Activated T-helper 2 cell treated with anti-CD3 and anti-CD28 coated beads, Interferon-gamma antibody, Interleukin-2, Interleukin-4, amounts not matched to agents 10 μg/mL and 5 μg/mL and 100 μg/mL, durations not matched to agents 14 hours and 24 hours and 36 hours (primary cell): ENCODE data around the gene MOB1B. TPM values are rescaled to one million over a fixed set of nuclear protein-coding genes. Genes with fewer than 3 reads are reported as not detected.
"Not testable (repeated sequence)": the region's sequence is repeated elsewhere in the genome, so short reads cannot be mapped to it uniquely, and the experiment has no call there.

Experiments
- DNase-seq: peaks from one replicate; pipeline ENCODE4 v3.0.0; 2021; ENCODE audit warnings: low spot score
- H3K27ac Mint-ChIP-seq: one replicate; pipeline ENCODE4 v1.8.0; 2021; ENCODE audit warnings: mixed read lengths
- H3K27me3 Mint-ChIP-seq: one replicate; pipeline ENCODE4 v1.8.0; 2021; ENCODE audit warnings: low read depth, mixed read lengths
- H3K36me3 Mint-ChIP-seq: one replicate; pipeline ENCODE4 v1.8.0; 2021; ENCODE audit warnings: low read depth, mixed read lengths
- H3K4me1 Mint-ChIP-seq: one replicate; pipeline ENCODE4 v1.8.0; 2021; ENCODE audit warnings: low read depth, mixed read lengths
- H3K4me3 Mint-ChIP-seq: one replicate; pipeline ENCODE4 v1.8.0; 2021; ENCODE audit warnings: low read depth, mild to moderate bottlenecking, moderate library complexity, mixed read lengths
- H3K9me3 Mint-ChIP-seq: one replicate; pipeline ENCODE4 v1.8.0; 2021; ENCODE audit warnings: mixed read lengths
- intact Hi-C: fragments of 100-400 bp; cut with micrococcal nuclease; formaldehyde crosslinking; loops from one replicate; pipeline ENCODE4 v1.15.1; 2023
- total RNA-seq: library from RNA; stranded (reverse); gene quantifications from 2 replicates; pipeline ENCODE4 v1.2.3, GENCODE V29; 2022

The MOB1B gene
- total RNA-seq, 1 donor from 2014 or later: 27.0 TPM

- H3K27ac Mint-ChIP-seq: peak overlapping the region; percentile 82
- H3K27me3 Mint-ChIP-seq: no peaks in the 10 kb centered on the region
- H3K4me3 Mint-ChIP-seq: peak overlapping the region; percentile 58
- DNase-seq: no peak
- intact Hi-C loops: loop anchor here (1.0 to 10.0 kb wide), 4 partner anchors 13 to 389 kb away; partner anchors contain the start of genes DCK and UTP3
- H3K36me3 Mint-ChIP-seq: peaks cover 42% of the 10 kb centered on the region
- H3K4me1 Mint-ChIP-seq: peaks cover 68% of the 10 kb centered on the region
- H3K9me3 Mint-ChIP-seq: peaks cover 9% of the 10 kb centered on the region
Measured at GRCh38 chr4:71006203-71006907, 104.2 kb downstream of the MOB1B start.

GRCh38 chr4:71008196-71008595, 106.0 kb downstream of the MOB1B start:
- H3K27me3 Mint-ChIP-seq: no peaks in the 10 kb centered on the region
- H3K36me3 Mint-ChIP-seq: peaks cover 37% of the 10 kb centered on the region
- intact Hi-C loops: loop anchor here (5.0 to 10.0 kb wide), 2 partner anchors 273 to 391 kb away; no protein-coding TSS in a partner anchor
- peaks cover 53% of the 10 kb centered on the region for H3K4me1 Mint-ChIP-seq
- H3K4me3 Mint-ChIP-seq: no peak overlapping the region
- peaks cover 5% of the 10 kb centered on the region for H3K9me3 Mint-ChIP-seq
- DNase-seq: no peak
- H3K27ac Mint-ChIP-seq: no peak overlapping the region

- intact Hi-C loops: loop anchor here (1.0 to 10.0 kb wide), 3 partner anchors 274 to 408 kb away; no protein-coding TSS in a partner anchor
- DNase-seq: no peak
- Mint-ChIP-seq H3K36me3 (peaks cover 37% of the 10 kb centered on the region), H3K27me3 (no peaks in the 10 kb centered on the region), H3K9me3 (peaks cover 14% of the 10 kb centered on the region), H3K4me1 (peaks cover 45% of the 10 kb centered on the region), H3K27ac (peak overlapping the region; percentile 67), H3K4me3 (no peak overlapping the region)
Measured at GRCh38 chr4:71009086-71009485, 106.9 kb downstream of the MOB1B start.

- no peak overlapping the region for H3K4me3 Mint-ChIP-seq
- DNase-seq: no peak
- H3K27ac Mint-ChIP-seq: peak overlapping the region; percentile 67
- H3K4me1 Mint-ChIP-seq: peaks cover 36% of the 10 kb centered on the region
- H3K9me3 Mint-ChIP-seq: peaks cover 23% of the 10 kb centered on the region
- peaks cover 45% of the 10 kb centered on the region for H3K36me3 Mint-ChIP-seq
- H3K27me3 Mint-ChIP-seq: no peaks in the 10 kb centered on the region
- intact Hi-C loops: loop anchor here (1.0 to 10.0 kb wide), 3 partner anchors 275 to 409 kb away; no protein-coding TSS in a partner anchor
Measured at GRCh38 chr4:71009890-71010588, 107.9 kb downstream of the MOB1B start.

- Mint-ChIP-seq H3K27me3 (no peaks in the 10 kb centered on the region), H3K4me1 (peaks cover 31% of the 10 kb centered on the region), H3K9me3 (peaks cover 34% of the 10 kb centered on the region), H3K4me3 (no peak overlapping the region), H3K27ac (no peak overlapping the region), H3K36me3 (peaks cover 55% of the 10 kb centered on the region)
- no peak for DNase-seq
- intact Hi-C loops: no loop called here
Measured at GRCh38 chr4:71011451-71011850, 109.3 kb downstream of the MOB1B start.

GRCh38 chr4:71017391-71017790, 115.2 kb downstream of the MOB1B start:
- DNase-seq, H3K4me1 Mint-ChIP-seq, intact Hi-C loops, H3K27me3 Mint-ChIP-seq, H3K4me3 Mint-ChIP-seq, H3K27ac Mint-ChIP-seq: not testable (repeated sequence)
- Mint-ChIP-seq H3K36me3 (peaks cover 57% of the 10 kb centered on the region), H3K9me3 (peaks cover 34% of the 10 kb centered on the region)

GRCh38 chr4:71020611-71021010, 118.4 kb downstream of the MOB1B start:
- DNase-seq: no peak
- no peak overlapping the region for H3K4me3 Mint-ChIP-seq
- H3K9me3 Mint-ChIP-seq: peaks cover 5% of the 10 kb centered on the region
- intact Hi-C loops: no loop called here
- no peaks in the 10 kb centered on the region for H3K27me3 Mint-ChIP-seq
- H3K27ac Mint-ChIP-seq: no peak overlapping the region
- peaks cover 7% of the 10 kb centered on the region for H3K4me1 Mint-ChIP-seq
- H3K36me3 Mint-ChIP-seq: peaks cover 48% of the 10 kb centered on the region

- H3K4me1 Mint-ChIP-seq: peaks cover 7% of the 10 kb centered on the region
- no peak overlapping the region for H3K27ac Mint-ChIP-seq
- no peak for DNase-seq
- H3K4me3 Mint-ChIP-seq: no peak overlapping the region
- H3K36me3 Mint-ChIP-seq: peaks cover 56% of the 10 kb centered on the region
- intact Hi-C loops: no loop called here
- no peaks in the 10 kb centered on the region for H3K9me3 Mint-ChIP-seq
- H3K27me3 Mint-ChIP-seq: no peaks in the 10 kb centered on the region
Measured at GRCh38 chr4:71025654-71026053, 123.5 kb downstream of the MOB1B start.

- H3K4me3 Mint-ChIP-seq: no peak overlapping the region
- H3K9me3 Mint-ChIP-seq: no peaks in the 10 kb centered on the region
- DNase-seq: no peak
- H3K36me3 Mint-ChIP-seq: peaks cover 56% of the 10 kb centered on the region
- peaks cover 7% of the 10 kb centered on the region for H3K4me1 Mint-ChIP-seq
- intact Hi-C loops: no loop called here
- no peak overlapping the region for H3K27ac Mint-ChIP-seq
- H3K27me3 Mint-ChIP-seq: no peaks in the 10 kb centered on the region
Measured at GRCh38 chr4:71026086-71026485, 123.9 kb downstream of the MOB1B start.

GRCh38 chr4:71027611-71028010, 125.4 kb downstream of the MOB1B start:
- Mint-ChIP-seq H3K27ac (no peak overlapping the region), H3K4me1 (peaks cover 7% of the 10 kb centered on the region), H3K36me3 (peaks cover 50% of the 10 kb centered on the region), H3K9me3 (no peaks in the 10 kb centered on the region), H3K4me3 (no peak overlapping the region), H3K27me3 (no peaks in the 10 kb centered on the region)
- intact Hi-C loops: no loop called here
- DNase-seq: no peak

GRCh38 chr4:71029504-71029903, 127.3 kb downstream of the MOB1B start:
- H3K9me3 Mint-ChIP-seq: no peaks in the 10 kb centered on the region
- H3K4me1 Mint-ChIP-seq: peaks cover 4% of the 10 kb centered on the region
- H3K4me3 Mint-ChIP-seq: no peak overlapping the region
- DNase-seq: no peak
- intact Hi-C loops: no loop called here
- peaks cover 35% of the 10 kb centered on the region for H3K36me3 Mint-ChIP-seq
- H3K27me3 Mint-ChIP-seq: no peaks in the 10 kb centered on the region
- no peak overlapping the region for H3K27ac Mint-ChIP-seq

- DNase-seq, H3K4me1 Mint-ChIP-seq, H3K27me3 Mint-ChIP-seq, intact Hi-C loops, H3K9me3 Mint-ChIP-seq, H3K27ac Mint-ChIP-seq, H3K4me3 Mint-ChIP-seq: not testable (repeated sequence)
- peaks cover 18% of the 10 kb centered on the region for H3K36me3 Mint-ChIP-seq
Measured at GRCh38 chr4:71032106-71032505, 129.9 kb downstream of the MOB1B start.
